HEK293T (cell line): ENCODE results near the gene IFI27L1.

Experiments
- CTCF ChIA-PET: fragments of 350-600 bp; formaldehyde crosslinking; extraction: SDS; loops from one replicate; lab custom pipeline; 2021; ENCODE audit warnings: antibody characterized with exemption, inconsistent platforms; lab: Yijun Ruan, JAX
- POLR2A ChIA-PET: fragments of 350-600 bp; formaldehyde crosslinking; extraction: SDS; loops from one replicate; lab custom pipeline; 2020; ENCODE audit warnings: antibody characterized with exemption, inconsistent platforms; lab: Yijun Ruan, JAX
- DNase-seq: peaks from one replicate; pipeline ENCODE4 v3.0.0; 2012; ENCODE audit warnings: mixed read lengths; ENCODE audit errors: extremely low spot score
- ARNT ChIP-seq: fragments of 450-650 bp; IDR thresholded peaks from 2 replicates; pipeline ENCODE4 v1.6.1; 2017; ENCODE audit warnings: mild to moderate bottlenecking
- BHLHE40 ChIP-seq: fragments of 450-650 bp; IDR thresholded peaks from 2 replicates; pipeline ENCODE4 v1.6.1; 2016; ENCODE audit warnings: mild to moderate bottlenecking, moderate library complexity, borderline replicate concordance
- CTBP1 ChIP-seq: fragments of 450-650 bp; IDR thresholded peaks from 2 replicates; pipeline ENCODE4 v1.6.1; 2016; ENCODE audit warnings: borderline replicate concordance
- ELF4 ChIP-seq: fragments of 450-650 bp; IDR thresholded peaks from 2 replicates; pipeline ENCODE4 v1.6.1; 2017; ENCODE audit warnings: antibody characterized with exemption
- FOXA1 ChIP-seq: fragments of 450-650 bp; IDR thresholded peaks from 2 replicates; pipeline ENCODE4 v1.6.1; 2016; ENCODE audit warnings: mild to moderate bottlenecking
- FOXK2 ChIP-seq: fragments of 450-650 bp; IDR thresholded peaks from 2 replicates; pipeline ENCODE4 v1.6.1; 2016; ENCODE audit warnings: mild to moderate bottlenecking
- FOXM1 ChIP-seq: fragments of 450-650 bp; IDR thresholded peaks from 2 replicates; pipeline ENCODE4 v1.6.1; 2017; ENCODE audit warnings: mild to moderate bottlenecking, borderline replicate concordance
- HDGF ChIP-seq: fragments of 450-650 bp; IDR thresholded peaks from 2 replicates; pipeline ENCODE4 v1.6.1; 2017; ENCODE audit warnings: antibody characterized with exemption, borderline replicate concordance
- L3MBTL2 ChIP-seq: fragments of 450-650 bp; conservative IDR thresholded peaks from 2 replicates; pipeline ENCODE4 v1.6.1; 2016; ENCODE audit warnings: mild to moderate bottlenecking
- LEF1 ChIP-seq: fragments of 450-650 bp; IDR thresholded peaks from 2 replicates; pipeline ENCODE4 v1.6.1; 2017; ENCODE audit warnings: mild to moderate bottlenecking, borderline replicate concordance
- NFRKB ChIP-seq: fragments of 450-650 bp; IDR thresholded peaks from 2 replicates; pipeline ENCODE4 v1.6.1; 2016; ENCODE audit warnings: mild to moderate bottlenecking, moderate library complexity
- SP1 ChIP-seq: fragments of 450-650 bp; IDR thresholded peaks from 2 replicates; pipeline ENCODE4 v1.6.1; 2017
- SUZ12 ChIP-seq: fragments of 450-650 bp; IDR thresholded peaks from 2 replicates; pipeline ENCODE4 v1.6.1; 2016; ENCODE audit warnings: mild to moderate bottlenecking
- TARDBP ChIP-seq: fragments of 450-650 bp; IDR thresholded peaks from 2 replicates; pipeline ENCODE4 v1.6.1; 2016
- ZNF384 ChIP-seq: fragments of 450-650 bp; IDR thresholded peaks from 2 replicates; pipeline ENCODE4 v1.6.1; 2016
- TF ChIP-seq, protein P1 (sequence below): fragments of 450-650 bp; IDR thresholded peaks from 2 replicates; pipeline ENCODE4 v1.6.1; 2016

Gene IFI27L1

DNA sequence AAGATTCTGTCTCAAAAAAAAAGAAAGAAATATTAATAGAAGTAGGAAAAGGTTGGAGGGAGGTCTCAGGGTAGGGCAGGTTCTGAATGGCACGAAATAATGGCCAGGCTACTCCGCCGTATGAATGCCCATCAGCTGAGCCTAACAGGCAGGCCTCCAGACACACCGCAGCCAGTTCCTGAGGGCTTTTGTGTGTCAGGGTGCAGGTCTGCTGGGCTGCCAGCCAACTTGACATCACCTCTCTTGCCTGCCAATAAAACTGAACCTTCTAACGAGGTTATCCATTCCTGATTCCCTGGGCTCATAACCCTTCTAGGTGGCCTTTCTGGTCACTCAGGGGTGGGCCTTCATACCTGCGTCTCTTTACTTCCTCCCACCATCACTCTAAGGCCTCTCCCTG is 32.4 kb downstream of the IFI27L1 start:
- DNase-seq, result no peak
- CTCF ChIA-PET, result interaction anchor here (1.5 kb wide), 1 partner anchor 77 kb away, joined by 3 read pairs; no protein-coding TSS in a partner anchor
- TF ChIP-seq L3MBTL2 (no peak), NFRKB (no peak), CTBP1 (no peak), ZNF384 (no peak), ELF4 (no peak), HDGF (no peak), FOXK2 (no peak), TARDBP (no peak), FOXM1 (no peak), SP1 (no peak), BHLHE40 (no peak), SUZ12 (no peak), LEF1 (no peak), FOXA1 (no peak), ARNT (no peak)
- TF ChIP-seq, protein P1, sequence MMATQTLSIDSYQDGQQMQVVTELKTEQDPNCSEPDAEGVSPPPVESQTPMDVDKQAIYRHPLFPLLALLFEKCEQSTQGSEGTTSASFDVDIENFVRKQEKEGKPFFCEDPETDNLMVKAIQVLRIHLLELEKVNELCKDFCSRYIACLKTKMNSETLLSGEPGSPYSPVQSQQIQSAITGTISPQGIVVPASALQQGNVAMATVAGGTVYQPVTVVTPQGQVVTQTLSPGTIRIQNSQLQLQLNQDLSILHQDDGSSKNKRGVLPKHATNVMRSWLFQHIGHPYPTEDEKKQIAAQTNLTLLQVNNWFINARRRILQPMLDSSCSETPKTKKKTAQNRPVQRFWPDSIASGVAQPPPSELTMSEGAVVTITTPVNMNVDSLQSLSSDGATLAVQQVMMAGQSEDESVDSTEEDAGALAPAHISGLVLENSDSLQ, result no peak
- POLR2A ChIA-PET, result interaction anchor here (1.0 kb wide), 1 partner anchor 32 kb away, joined by 3 read pairs; the partner anchor contains the start of genes DDX24 and IFI27L1

- ChIA-PET CTCF (interaction anchor here (1.5 kb wide), 1 partner anchor 78 kb away, joined by 3 read pairs; no protein-coding TSS in a partner anchor), POLR2A (interaction anchor here (1.0 kb wide), 1 partner anchor 33 kb away, joined by 3 read pairs; the partner anchor contains the start of genes DDX24 and IFI27L1)
- DNase-seq, result no peak
- TF ChIP-seq FOXK2, result no peak
- TF ChIP-seq NFRKB, result no peak
- no peak for TF ChIP-seq CTBP1
- TF ChIP-seq ARNT, result no peak
- TF ChIP-seq SUZ12, result no peak
These were observed 32.9 kb downstream of the IFI27L1 start for GRCh38 chr14:94113908-94114588.

DNA sequence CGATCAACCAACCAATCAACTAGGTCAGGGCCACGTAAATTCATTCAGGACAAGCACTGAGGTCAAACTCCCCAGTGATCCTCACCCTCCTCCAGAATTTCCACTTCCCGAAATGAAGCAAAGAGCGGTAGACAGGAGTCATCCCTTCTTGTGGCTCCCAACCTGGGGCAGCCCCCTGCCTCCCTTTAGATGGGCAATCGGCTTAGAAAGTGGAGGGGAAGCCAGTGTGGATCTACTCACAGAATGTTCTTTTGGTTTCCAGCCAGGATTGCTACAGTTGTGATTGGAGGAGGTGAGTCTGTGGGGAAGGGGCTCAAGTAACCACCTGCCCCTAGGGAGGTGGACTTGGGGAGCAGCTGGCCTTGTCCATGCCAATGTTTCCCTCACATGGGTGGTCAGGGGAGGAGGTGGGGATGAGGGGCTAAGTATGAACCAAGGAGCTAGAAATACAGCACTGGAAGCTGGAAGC is 33.5 kb downstream of the IFI27L1 start:
- TF ChIP-seq FOXK2 (no peak), BHLHE40 (no peak), FOXM1 (no peak), CTBP1 (no peak), SP1 (no peak), LEF1 (no peak), TARDBP (no peak), ELF4 (no peak), SUZ12 (no peak), HDGF (no peak), NFRKB (no peak), ARNT (no peak), L3MBTL2 (no peak), FOXA1 (no peak), ZNF384 (no peak)
- TF ChIP-seq, protein P1, result no peak
- DNase-seq, result no peak
- ChIA-PET POLR2A (interaction anchor here (0.7 to 1.2 kb wide), 3 partner anchors 9 to 203 kb away, joined by 3 read pairs; partner anchors contain the start of genes DDX24 and IFI27L1), CTCF (interaction anchor here (1.2 to 1.5 kb wide), 2 partner anchors 78 to 175 kb away, joined by 3 read pairs; no protein-coding TSS in a partner anchor)

DNA sequence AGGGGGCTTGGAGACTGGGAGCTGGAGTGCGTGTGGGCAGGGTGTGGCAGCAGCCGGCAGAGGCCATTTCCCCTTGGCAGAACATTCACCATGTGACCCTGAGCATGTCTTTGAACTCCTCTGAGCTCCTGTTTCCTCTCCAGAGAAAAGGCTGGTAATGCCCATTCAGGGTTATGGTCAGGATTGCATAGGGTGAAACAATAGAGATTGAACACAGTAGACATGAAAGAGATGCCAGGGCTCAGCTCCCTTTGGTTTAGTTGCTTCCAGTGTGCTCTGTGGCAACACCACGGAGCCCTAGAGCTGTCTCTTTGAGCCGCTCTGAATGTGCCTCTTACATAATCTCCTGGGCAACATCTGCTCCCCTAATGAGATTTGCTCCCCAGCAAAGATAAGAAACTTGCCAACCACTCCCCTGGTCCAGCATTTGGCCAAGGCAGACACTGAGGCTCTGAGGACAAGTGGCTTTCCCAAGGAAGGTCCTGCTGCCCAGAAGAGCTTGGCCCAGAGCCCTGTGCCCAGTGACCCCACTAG is 34.0 kb downstream of the IFI27L1 start:
- CTCF ChIA-PET, result interaction anchor here (1.2 kb wide), 1 partner anchor 175 kb away, joined by 3 read pairs; no protein-coding TSS in a partner anchor
- TF ChIP-seq ZNF384, result no peak
- no peak for TF ChIP-seq HDGF
- no peak for TF ChIP-seq NFRKB
- no peak for TF ChIP-seq FOXM1
- POLR2A ChIA-PET, result interaction anchor here (0.7 to 1.2 kb wide), 3 partner anchors 8 to 204 kb away, joined by 3 read pairs; partner anchors contain the start of genes DDX24 and IFI27L1
- no peak for DNase-seq

DNA sequence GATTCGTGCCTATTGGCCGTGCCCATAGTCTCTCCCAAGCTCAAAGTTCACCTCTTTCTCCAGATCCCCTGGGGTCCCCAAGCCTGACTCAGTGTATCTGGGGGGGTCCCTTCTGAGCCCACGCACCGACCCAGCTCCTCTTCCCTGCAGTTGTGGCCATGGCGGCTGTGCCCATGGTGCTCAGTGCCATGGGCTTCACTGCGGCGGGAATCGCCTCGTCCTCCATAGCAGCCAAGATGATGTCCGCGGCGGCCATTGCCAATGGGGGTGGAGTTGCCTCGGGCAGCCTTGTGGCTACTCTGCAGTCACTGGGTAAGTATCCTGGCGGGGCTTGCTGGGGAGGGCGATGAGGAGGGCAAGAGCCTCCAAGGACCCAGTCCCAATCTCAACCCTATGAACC is 34.5 kb downstream of the IFI27L1 start:
- POLR2A ChIA-PET, result interaction anchor here (0.8 to 1.2 kb wide), 2 partner anchors 35 to 204 kb away, joined by 3 read pairs; partner anchors contain the start of genes DDX24 and IFI27L1
- TF ChIP-seq, protein P1, result no peak
- TF ChIP-seq ARNT (no peak), LEF1 (no peak), L3MBTL2 (no peak), ELF4 (no peak), FOXK2 (no peak), FOXM1 (no peak), NFRKB (no peak), SUZ12 (no peak), ZNF384 (no peak), BHLHE40 (no peak), HDGF (no peak), FOXA1 (no peak), TARDBP (no peak), SP1 (no peak), CTBP1 (no peak)
- no peak for DNase-seq
- CTCF ChIA-PET, result interaction anchor here (1.2 kb wide), 1 partner anchor 176 kb away, joined by 3 read pairs; no protein-coding TSS in a partner anchor
